Measurements from ENCODE around the gene DSP. TPM values are rescaled to one million over a fixed set of nuclear protein-coding genes. Genes with fewer than 3 reads are reported as not detected.

The DSP gene
- total RNA-seq, 3 donors from 2014 or later, result 2.1 to 165 (median 95.4) TPM

DNA sequence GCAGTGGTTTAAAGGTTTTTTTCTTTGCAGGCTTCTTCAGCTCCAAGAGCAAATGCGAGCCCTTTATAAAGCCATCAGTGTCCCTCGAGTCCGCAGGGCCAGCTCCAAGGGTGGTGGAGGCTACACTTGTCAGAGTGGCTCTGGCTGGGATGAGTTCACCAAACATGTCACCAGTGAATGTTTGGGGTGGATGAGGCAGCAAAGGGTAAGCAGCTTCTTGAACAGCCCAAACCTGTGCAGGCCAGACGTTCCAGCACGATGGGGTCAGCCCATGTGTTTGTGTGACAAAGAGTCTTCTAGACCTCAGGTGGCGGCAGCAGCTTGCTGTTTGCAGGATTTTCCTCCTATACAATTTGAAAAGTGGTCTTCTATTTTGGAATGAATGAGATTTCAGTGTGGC, 17.7 kb downstream of the DSP start:
- H3K4me3 ChIP-seq, result no peak overlapping the region
- peaks cover 0 to 6% of the 10 kb centered on the region in 2 donors for H3K4me1 ChIP-seq
- no peak for DNase-seq (ENCODE audit: low spot score in 2 of 2)
- H3K27me3 ChIP-seq, result no peaks in the 10 kb centered on the region
- H3K36me3 ChIP-seq, result no peaks in the 10 kb centered on the region
- H3K9me3 ChIP-seq, result no peaks in the 10 kb centered on the region
- intact Hi-C loops (cut with DNase I; ENCODE audit: low total_unique reads), result no loop called here
- peak overlapping the region; percentile 74 to 81 for H3K27ac ChIP-seq
- TF ChIP-seq POLR2AphosphoS5 (IDR thresholded peaks at IDR 0.05) (no peak), CTCF (IDR thresholded peaks at IDR 0.05) (no peak), POLR2A (IDR thresholded peaks at IDR 0.05) (no peak)

- Histone ChIP-seq H3K36me3 (no peaks in the 10 kb centered on the region), H3K9me3 (no peaks in the 10 kb centered on the region), H3K4me1 (peaks cover 0 to 3% of the 10 kb centered on the region in 2 donors), H3K27ac (peak overlapping the region; percentile 74 to 81), H3K4me3 (no peak overlapping the region), H3K27me3 (no peaks in the 10 kb centered on the region)
- TF ChIP-seq POLR2A (IDR thresholded peaks at IDR 0.05) (no peak), POLR2AphosphoS5 (IDR thresholded peaks at IDR 0.05) (no peak), CTCF (IDR thresholded peaks at IDR 0.05) (no peak)
- peak in 1 of 2 donors; percentile 48 for DNase-seq (ENCODE audit: low spot score in 2 of 2)
- intact Hi-C loops (cut with DNase I; ENCODE audit: low total_unique reads), result loop anchor here (5.0 kb wide), 1 partner anchor 683 kb away; no protein-coding TSS in a partner anchor
Observed at GRCh38 chr6:7559651-7560385, 18.3 kb downstream of the DSP start.

DNA sequence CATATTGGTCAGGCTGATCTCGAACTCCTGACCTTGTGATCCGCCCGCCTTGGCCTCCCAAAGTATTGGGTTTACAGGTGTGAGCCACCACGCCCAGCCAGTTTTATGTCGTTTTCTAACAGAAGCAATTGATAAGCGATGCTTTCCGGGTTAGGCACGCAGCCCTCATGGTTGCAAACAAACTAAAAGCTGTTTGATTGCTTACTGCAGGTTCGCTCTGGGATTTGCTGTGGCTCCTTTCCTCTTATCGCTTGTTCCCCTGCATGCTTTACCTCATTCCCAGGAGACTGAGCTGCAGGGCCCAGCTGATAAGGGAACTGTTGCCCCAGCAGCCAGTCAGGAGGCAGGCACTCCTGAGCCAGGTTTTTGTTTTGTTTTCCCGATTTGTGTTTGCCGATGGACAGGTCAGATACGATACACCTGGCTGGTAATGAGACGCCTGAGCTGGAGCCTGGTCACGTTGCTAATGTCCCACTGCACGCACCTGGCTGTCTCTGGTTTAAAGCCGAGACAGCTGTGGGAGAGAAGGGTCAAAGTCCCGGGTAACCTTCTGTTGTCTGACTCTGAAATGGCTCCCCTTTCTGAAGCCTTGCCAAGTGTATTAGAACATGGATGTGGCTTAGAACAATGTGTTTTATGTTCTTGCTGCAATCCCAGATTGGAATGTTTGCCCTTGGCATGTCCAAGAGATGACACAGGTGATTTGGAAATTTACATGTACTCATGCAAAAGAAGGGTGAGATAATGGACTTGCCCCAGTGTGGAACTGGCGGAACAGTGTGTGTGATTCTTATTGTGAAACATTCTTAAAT, 19.9 kb downstream of the DSP start:
- peak in 1 of 2 donors; percentile 77 for DNase-seq (ENCODE audit: low spot score in 2 of 2)
- Histone ChIP-seq H3K4me1 (no peaks in the 10 kb centered on the region), H3K4me3 (peak overlapping the region in 2 of 3 donors; percentile 1 to 17), H3K36me3 (no peaks in the 10 kb centered on the region), H3K27ac (peak overlapping the region; percentile 70 to 74), H3K9me3 (no peaks in the 10 kb centered on the region), H3K27me3 (no peaks in the 10 kb centered on the region)
- intact Hi-C loops (cut with DNase I; ENCODE audit: low total_unique reads), result loop anchor here (5.0 kb wide), 1 partner anchor 684 kb away; no protein-coding TSS in a partner anchor
- TF ChIP-seq POLR2A (IDR thresholded peaks at IDR 0.05) (no peak), POLR2AphosphoS5 (IDR thresholded peaks at IDR 0.05) (peak in 2 of 3 donors; percentile 65 to 79), CTCF (IDR thresholded peaks at IDR 0.05) (no peak)

- Histone ChIP-seq H3K36me3 (no peaks in the 10 kb centered on the region), H3K27ac (peak overlapping the region in 1 of 2 donors; percentile 37), H3K9me3 (no peaks in the 10 kb centered on the region), H3K4me3 (no peak overlapping the region), H3K27me3 (no peaks in the 10 kb centered on the region), H3K4me1 (no peaks in the 10 kb centered on the region)
- no peak for TF ChIP-seq POLR2AphosphoS5 (IDR thresholded peaks at IDR 0.05)
- no peak for TF ChIP-seq CTCF (IDR thresholded peaks at IDR 0.05)
- TF ChIP-seq POLR2A (IDR thresholded peaks at IDR 0.05), result no peak
- DNase-seq (ENCODE audit: low spot score in 2 of 2), result no peak
- intact Hi-C loops (cut with DNase I; ENCODE audit: low total_unique reads), result loop anchor here (5.0 kb wide), 1 partner anchor 685 kb away; no protein-coding TSS in a partner anchor
Observed at GRCh38 chr6:7562769-7563168, 21.3 kb downstream of the DSP start.

DNA sequence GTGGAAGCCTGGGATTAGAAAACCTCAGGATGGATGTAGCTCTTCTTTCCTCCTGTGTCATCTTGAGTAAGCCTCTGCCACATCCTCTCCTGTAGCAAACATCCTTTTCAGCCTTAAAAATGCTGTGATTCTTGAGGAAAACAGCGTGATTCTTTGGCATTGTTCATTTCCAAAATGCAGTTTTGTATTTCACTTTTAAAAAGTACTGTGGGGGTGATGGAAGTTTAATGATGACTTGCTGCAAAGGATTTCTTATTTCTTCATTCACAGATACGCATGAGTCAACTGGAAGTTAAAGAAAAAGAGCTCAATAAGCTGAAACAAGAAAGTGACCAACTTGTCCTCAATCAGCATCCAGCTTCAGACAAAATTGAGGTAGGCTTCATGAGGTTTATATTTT, 24.6 kb downstream of the DSP start:
- intact Hi-C loops (cut with DNase I; ENCODE audit: low total_unique reads), result no loop called here
- no peaks in the 10 kb centered on the region for H3K27me3 ChIP-seq
- no peak overlapping the region for H3K4me3 ChIP-seq

More for the DNA sequence above, 24.6 kb downstream of the DSP start:
- Histone ChIP-seq H3K9me3 (no peaks in the 10 kb centered on the region), H3K36me3 (peaks cover 4% of the 10 kb centered on the region), H3K4me1 (no peaks in the 10 kb centered on the region), H3K27ac (no peak overlapping the region)
- TF ChIP-seq POLR2A (IDR thresholded peaks at IDR 0.05) (no peak), POLR2AphosphoS5 (IDR thresholded peaks at IDR 0.05) (no peak), CTCF (IDR thresholded peaks at IDR 0.05) (no peak)
- no peak for DNase-seq (ENCODE audit: low spot score in 2 of 2)
